GM15510 (cell line): Measurements from ENCODE around the gene RASGRF1.

Experiments used
- POLR2A ChIP-seq: IDR thresholded peaks from 3 replicates; pipeline ENCODE4 v1.6.1; 2011; ENCODE audit warnings: borderline replicate concordance; ENCODE audit not compliant: insufficient read length; ENCODE audit errors: extremely low read depth

The RASGRF1 gene

DNA sequence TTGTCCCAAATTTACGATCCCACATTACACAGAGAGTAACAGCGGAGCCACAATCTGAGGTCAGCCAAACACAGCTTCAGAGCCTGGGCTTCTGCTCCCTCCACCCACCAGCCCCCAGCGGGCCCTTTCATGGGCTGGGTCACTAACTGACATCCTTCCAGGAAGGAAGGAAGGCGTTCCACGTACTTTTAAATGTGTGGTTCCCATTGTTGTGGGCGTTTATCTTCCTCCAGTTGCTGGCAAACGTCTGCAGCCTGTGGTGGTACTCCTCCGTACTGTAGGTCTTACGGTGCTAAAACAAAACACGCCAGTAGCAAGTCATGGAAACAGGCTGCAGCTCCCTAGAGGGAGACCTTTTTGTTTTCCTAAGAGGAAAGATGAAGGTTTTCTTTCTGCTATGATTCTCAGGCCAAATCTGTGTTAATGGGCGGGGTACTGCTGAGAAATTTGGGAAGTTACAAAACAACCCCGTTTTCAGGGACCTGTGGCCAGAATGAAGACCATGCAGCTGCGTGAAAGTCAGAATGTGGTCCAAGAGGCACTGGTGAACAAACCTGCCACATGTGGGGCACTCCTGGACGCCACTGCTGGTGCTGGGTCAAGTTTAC, 153.3 kb downstream of the RASGRF1 start:
- no peak for TF ChIP-seq POLR2A

DNA sequence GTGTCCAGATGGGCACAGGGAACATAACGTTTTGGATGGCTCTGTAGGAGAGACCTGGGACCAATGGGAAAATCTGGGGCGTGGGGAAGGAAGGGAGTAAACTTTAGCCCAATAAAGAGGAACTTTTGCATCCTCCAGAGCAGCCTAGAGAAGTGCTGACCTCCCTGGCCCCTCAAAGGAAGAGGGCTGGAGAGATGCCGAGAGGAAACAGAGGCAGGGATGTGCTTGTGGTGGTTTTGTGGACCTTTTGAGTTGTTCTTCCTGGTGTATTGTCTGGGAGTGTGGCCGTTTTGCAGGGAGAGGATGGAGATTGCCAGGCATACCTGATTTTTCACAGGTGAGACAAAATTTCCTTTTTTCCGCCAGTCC, 155.9 kb downstream of the RASGRF1 start:
- TF ChIP-seq POLR2A = no peak

DNA sequence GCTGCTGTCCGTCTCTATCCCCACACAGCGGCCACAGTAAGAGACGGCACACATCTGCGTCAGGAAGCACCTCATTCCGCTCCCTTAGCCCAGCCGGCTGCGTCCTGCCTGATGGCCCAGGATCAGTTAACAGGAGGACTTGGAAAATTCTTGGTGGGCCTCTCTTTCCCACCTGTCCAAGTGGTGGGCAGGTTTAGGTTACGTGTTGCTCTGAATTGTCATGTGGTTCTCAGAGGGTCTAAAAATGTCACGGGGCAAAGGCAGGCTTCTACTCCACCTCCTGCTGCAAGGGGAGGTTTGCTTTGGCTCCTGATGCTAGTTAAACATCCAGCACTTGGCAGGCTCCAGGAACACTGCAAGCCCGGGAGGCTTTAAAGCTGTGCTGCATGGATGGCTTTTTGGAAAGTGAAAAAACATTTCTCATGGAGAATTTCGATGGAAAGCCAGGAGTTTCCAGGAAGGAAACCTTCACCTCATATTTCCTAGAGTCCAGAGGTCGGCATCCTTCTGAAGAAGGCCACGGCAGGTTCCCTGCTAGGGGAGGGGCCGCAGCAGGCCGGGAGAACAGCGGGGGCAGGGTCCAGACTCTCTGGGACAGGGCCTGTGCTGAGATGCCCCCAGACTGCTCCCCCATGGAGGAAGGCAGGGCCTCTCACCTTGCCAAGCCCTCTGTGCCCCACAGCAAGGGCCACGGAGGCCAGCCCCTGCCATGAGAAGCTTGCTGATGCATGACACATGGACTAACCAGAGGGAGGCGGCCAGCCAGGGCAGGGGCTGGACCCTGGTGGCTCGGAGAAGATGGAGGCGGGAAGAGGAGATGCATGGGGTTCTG, 156.5 kb downstream of the RASGRF1 start:
- no peak for TF ChIP-seq POLR2A

DNA sequence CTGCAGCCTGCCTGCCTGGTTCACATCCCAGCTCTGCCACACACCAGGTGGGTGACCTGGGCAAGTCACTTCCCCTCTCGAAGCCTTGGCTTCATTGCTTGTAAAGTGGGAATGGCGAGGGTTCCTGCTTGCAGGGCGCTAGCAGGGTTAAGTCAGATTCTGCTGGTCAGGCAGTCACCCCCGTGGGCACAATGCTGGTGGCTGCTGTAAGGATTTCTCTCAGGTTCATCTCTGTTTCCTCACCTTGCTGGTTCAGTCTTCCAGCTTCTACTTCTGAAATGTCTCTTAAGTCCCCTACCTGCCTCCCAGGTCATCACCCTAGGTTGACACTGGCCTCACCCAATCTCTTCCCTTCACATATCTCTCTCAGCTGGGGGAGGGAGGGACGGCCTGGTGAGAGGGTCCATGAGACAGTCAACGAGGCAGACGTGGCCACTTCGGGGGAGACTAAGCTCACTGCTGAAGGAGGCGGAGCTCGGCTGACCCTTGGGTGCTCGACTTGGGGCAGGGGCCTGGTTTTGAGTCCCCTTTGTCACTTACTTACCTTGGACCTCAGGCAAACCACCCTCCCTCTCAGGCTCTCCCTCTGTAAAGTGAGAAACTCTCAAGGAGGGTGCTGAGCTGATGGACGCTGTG, 157.3 kb downstream of the RASGRF1 start:
- TF ChIP-seq POLR2A = no peak

DNA sequence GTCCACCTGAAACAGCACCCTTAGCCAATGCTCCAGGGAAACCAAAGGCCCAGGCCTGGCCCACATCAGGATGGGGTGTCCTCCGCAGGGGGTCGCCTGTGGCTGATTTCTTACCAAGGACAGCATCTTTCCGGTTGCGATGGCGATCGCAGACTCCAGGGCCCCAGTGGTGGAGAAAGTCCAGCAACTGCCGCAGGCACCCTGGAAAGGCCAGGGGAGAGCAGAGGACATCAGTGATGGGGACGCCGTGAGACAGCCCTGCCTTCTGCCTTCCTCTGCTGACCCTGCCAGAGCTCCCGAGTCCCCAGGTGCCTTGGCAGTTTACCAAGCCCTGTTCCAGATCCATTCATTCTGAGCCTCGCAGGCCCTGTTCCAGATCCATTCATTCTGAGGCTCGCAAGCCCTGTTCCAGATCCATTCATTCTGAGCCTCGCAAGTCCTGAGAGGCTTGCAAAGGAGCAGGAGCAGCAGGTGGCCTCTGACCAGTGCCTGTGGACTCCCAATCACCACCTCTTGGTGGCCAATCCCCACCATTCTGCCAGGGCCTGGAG, 158.2 kb downstream of the RASGRF1 start:
- TF ChIP-seq POLR2A = no peak

DNA sequence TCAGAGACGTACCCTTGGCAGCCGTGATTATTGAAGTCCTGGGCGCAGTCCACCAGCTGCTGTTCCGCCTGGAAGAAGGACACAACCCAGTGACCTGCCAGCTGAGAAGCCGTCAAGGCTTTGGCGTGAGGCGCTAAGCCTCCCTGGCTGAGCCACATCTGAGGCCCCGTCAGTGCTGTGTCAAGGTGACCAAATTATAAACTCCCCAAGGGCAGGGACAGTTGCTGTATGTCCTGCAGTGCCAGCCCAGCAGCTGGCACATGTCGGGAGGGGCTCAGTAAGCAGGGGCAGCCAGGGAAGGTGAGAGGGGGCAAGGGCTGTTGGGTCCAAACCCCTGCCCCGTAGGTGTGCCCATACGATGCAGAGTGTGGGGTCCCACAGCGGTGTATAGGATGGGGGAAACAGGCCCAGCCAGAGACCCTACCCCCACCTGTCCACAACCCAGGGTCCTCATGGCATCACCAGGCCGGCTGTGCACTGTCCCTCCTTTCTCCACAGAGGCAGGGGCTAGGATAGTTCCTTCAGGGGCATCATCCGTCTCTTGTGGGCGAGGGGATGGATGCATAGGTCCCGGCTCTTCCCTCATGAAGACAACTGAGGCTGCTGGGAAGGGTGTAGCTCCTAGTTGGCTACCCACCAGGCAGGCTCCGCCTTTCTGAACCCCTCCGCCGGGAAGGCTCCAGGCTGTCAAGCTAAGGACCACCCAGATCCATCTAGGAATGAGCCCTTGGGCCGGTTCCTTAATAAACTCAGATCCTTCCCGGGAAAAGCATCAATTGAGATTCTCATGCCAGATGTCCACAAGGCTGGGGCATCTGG, 158.9 kb downstream of the RASGRF1 start:
- no peak for TF ChIP-seq POLR2A

DNA sequence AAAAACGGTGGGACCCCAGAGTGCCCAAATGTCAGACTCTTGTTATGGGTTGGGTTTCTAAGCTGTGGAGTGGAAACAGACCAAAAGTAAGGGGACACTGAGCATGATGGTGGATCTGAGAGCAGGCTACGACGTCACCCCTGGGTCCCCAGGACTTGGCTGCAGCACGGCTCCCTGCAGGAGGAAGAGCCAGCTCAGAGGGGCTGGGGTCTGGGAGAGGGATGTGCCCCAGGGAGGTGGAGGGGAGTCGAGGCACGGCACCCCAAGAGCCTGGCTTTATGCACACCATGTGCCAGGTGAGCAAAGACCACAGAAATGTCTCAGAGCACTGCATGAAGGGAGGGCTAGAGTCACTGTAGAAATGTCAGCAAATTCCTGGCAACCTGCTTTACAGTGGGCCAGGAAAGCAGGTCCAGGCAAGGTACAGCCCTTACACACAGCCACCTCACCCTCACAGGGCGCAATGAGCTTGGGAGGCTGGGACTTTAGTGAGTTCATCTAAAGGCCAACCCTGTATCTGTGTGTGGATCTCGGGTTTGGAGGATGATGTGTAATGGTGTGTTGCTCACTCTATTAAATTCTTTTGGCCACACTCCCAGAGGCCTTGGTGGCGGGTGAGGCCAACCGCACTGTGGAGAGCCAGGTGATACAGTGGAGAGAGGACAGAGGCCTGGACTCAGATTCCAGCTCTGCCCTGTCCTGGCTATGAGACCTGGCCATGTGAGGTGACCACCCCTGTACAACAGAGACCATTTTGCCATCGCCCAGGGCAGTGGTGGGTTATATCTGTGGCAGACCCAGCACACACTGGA, 159.8 kb downstream of the RASGRF1 start:
- peak; percentile 19 for TF ChIP-seq POLR2A

DNA sequence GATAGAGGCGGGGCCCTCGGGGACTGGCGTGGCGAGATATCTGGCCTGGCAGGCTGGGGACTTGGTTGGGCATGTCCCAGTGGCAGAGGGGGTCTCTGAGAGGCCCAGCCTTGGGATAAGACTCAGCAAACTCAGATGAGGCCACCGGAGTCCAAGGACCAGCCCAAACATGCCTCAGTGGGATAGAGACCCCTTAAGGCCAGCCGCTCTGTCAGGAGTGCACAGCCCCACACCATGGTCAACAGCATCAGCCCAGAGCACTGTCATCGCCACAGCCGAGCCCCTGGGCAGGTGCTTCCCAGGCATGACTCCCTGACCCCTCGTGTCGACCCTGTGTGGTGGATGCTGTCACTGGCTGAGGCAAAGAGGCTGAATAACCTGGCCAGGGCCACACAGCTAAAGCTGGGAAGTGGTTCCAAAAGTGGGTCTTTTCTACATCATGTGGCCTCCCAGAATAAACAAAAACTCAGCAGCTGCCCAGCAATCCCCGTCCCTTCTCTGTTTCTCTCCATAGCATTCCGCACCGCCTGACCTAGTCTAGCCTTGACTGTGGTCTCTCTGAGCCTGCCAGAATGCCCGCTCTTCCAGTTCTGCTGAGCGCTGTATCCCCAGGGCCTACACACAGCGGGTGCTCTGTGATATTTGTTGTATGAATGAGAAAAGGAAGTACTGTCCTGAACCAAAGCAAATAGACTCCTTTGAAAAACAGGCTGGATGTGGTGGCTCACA, 160.9 kb downstream of the RASGRF1 start:
- TF ChIP-seq POLR2A = peak; percentile 24

DNA sequence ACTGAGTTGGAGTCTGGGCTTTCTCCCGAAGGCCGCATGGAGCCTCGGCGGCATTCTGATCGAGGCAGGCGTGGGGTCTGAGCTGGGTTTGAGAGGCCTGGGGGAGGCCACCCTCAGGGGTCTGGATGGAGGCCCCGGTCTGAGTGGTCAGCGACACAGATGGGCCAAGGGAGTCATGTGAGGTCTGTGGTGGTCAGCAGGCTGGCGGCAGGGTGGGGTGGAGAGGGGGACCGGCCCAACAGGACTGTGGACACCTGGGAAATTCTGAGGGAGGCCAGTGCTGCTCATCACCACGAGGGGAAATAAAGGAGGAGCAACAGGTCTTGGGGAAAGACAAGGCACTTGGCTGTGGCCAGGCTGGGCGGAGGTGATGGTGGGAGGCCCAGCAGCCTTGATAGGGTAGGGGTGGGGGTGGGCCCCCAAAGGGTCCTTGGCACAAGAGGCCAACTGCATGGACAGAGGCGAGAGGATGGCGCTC, 161.9 kb downstream of the RASGRF1 start:
- TF ChIP-seq POLR2A = no peak

DNA sequence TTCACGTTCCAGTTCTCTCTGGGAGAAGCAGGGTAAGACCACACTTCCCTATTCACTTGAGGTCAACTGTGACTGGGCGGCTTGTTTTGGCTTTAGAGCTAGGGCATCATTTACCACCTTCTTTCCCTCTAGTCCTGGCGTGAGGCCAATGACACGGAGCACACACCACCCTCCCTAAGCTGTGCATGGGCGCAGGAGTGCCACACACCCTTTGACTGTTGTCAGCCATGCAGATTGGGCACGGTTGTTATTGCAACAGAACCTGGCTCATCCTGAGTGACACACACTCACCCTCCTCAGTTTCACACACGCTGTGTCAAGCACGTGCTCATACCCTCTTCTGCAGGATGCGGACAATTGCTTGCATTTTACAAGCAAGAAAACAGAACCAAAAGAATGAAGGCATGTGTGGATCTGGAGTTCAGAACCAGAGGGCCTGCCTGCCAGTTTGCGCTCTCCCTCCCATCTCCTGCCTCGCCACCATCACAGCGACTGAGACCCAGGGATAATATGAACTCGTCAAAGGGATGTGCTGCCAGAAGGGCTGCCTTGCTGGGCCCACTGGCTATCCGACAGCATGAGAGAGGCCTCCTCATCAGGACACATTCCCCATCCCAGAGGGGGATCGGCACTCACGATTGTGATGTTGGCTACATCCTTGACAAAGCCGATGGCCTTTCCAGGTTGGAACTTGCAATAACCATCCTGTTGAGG, 163.3 kb downstream of the RASGRF1 start:
- TF ChIP-seq POLR2A = no peak

DNA sequence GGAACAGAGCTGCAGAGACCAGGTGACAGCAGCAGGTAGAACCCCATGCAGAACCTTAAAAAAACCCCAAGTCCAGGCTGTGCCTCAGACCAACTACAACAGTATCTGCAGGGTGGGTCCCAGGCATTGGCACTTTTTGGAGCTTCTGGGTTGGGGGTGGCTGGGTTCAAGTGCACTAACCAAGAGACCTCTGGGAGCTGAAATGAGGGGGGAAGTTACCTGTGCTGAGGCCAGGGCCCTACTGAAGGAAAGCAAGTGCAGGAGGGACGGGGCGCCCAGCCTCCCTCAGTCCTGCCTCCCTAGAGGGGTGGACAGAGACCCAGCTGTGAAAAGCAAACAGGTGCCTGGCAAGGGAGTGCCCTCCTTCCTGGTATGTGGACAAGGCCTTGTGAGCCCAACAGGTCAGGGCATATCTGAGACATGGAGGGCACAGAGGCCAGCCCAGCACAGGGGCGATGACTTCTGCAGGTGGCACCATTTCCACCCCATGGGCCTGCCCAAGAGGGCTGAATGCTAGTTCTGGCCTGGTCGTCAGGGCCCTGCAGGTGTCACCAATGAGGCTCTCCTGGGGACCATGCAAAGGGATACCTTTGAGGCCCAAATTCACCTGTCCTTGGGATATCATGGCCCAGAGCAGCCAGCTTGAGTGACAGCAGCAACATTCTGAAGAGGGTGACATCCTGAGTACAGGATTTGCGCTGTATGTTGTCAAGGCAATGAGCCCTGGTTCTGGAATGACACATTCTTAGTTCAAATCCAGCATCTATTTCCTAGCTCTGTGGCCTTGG, 164.4 kb downstream of the RASGRF1 start:
- TF ChIP-seq POLR2A = no peak
